Measurements from ENCODE around the gene SLFNL1. TPM values are rescaled to one million over a fixed set of nuclear protein-coding genes. Genes with fewer than 3 reads are reported as not detected.

Gene SLFNL1
- total and polyA plus RNA-seq, 2 experiments from 2014 or later: 0.11 to 0.21 TPM

- no peaks in the 10 kb centered on the region for H3K79me2 ChIP-seq (ENCODE audit: insufficient read depth)
- TF ChIP-seq EZH2 (IDR thresholded peaks at IDR 0.05; ENCODE audit: insufficient read depth, poor library complexity, severe bottlenecking) (no peak), EZH2phosphoT487 (IDR thresholded peaks at IDR 0.05; ENCODE audit: insufficient read depth, low read depth) (no peak)
- no peaks in the 10 kb centered on the region for H3K9me3 ChIP-seq (ENCODE audit: low read depth)
- H3K9me2 ChIP-seq (ENCODE audit: insufficient read depth): no peaks in the 10 kb centered on the region
- no peaks in the 10 kb centered on the region for H3K4me1 ChIP-seq (ENCODE audit: insufficient read depth)
- in situ Hi-C loops (cut with MboI): no loop called here
- no peaks in the 10 kb centered on the region for H3K27me3 ChIP-seq (replicated peaks; ENCODE audit: insufficient read depth)
- H3K9ac ChIP-seq: no peak overlapping the region
- H4K20me1 ChIP-seq (ENCODE audit: insufficient read depth): no peaks in the 10 kb centered on the region
- H3K27ac ChIP-seq: no peak overlapping the region
- no peak overlapping the region for H3K4me2 ChIP-seq (ENCODE audit: unreplicated experiment)
- no peak overlapping the region for H3K4me3 ChIP-seq
- H3F3A ChIP-seq (ENCODE audit: insufficient read depth): no peaks in the 10 kb centered on the region
- no peaks in the 10 kb centered on the region for H3K36me3 ChIP-seq (ENCODE audit: low read depth)
- no peak overlapping the region for H2AFZ ChIP-seq
- no peak for DNase-seq
- WGBS, 2 experiments (ENCODE audit: low coverage in 1 of 2, low lambda C conversion rate in 2 of 2, missing lambda C conversion rate in 2 of 2): 36 to 39% methylated on average over 2 of the region's 2 CpGs
These were observed 3.4 kb upstream of the SLFNL1 start for GRCh38 chr1:41024953-41025352.

GRCh38 chr1:41023279-41023990 is 1.9 kb upstream of the SLFNL1 start:
- in situ Hi-C loops (cut with MboI): no loop called here
- H3K27me3 ChIP-seq (replicated peaks; ENCODE audit: insufficient read depth): no peaks in the 10 kb centered on the region
- H3K4me1 ChIP-seq (ENCODE audit: insufficient read depth): no peaks in the 10 kb centered on the region
- 86 to 89% methylated on average over 5 of the region's 5 CpGs for WGBS, 2 experiments (ENCODE audit: low coverage in 1 of 2, low lambda C conversion rate in 2 of 2, missing lambda C conversion rate in 2 of 2)
- H3K4me3 ChIP-seq: no peak overlapping the region
- H3K36me3 ChIP-seq (ENCODE audit: low read depth): no peaks in the 10 kb centered on the region
- no peak overlapping the region for H3K4me2 ChIP-seq (ENCODE audit: unreplicated experiment)
- no peaks in the 10 kb centered on the region for H3K9me2 ChIP-seq (ENCODE audit: insufficient read depth)
- H3K9me3 ChIP-seq (ENCODE audit: low read depth): no peaks in the 10 kb centered on the region
- no peaks in the 10 kb centered on the region for H3F3A ChIP-seq (ENCODE audit: insufficient read depth)
- H4K20me1 ChIP-seq (ENCODE audit: insufficient read depth): no peaks in the 10 kb centered on the region
- DNase-seq: peak; percentile 51
- TF ChIP-seq EZH2phosphoT487 (IDR thresholded peaks at IDR 0.05; ENCODE audit: insufficient read depth, low read depth): no peak
- TF ChIP-seq EZH2 (IDR thresholded peaks at IDR 0.05; ENCODE audit: insufficient read depth, poor library complexity, severe bottlenecking): no peak
- H3K79me2 ChIP-seq (ENCODE audit: insufficient read depth): no peaks in the 10 kb centered on the region
- no peak overlapping the region for H2AFZ ChIP-seq
- H3K9ac ChIP-seq: no peak overlapping the region
- no peak overlapping the region for H3K27ac ChIP-seq

- Histone ChIP-seq H3K9me3 (ENCODE audit: low read depth) (no peaks in the 10 kb centered on the region), H3K36me3 (ENCODE audit: low read depth) (no peaks in the 10 kb centered on the region), H3K27ac (no peak overlapping the region), H3K79me2 (ENCODE audit: insufficient read depth) (no peaks in the 10 kb centered on the region), H3K4me3 (no peak overlapping the region), H3K27me3 (replicated peaks; ENCODE audit: insufficient read depth) (no peaks in the 10 kb centered on the region), H2AFZ (no peak overlapping the region), H3K4me1 (ENCODE audit: insufficient read depth) (no peaks in the 10 kb centered on the region), H4K20me1 (ENCODE audit: insufficient read depth) (no peaks in the 10 kb centered on the region), H3F3A (ENCODE audit: insufficient read depth) (no peaks in the 10 kb centered on the region), H3K4me2 (ENCODE audit: unreplicated experiment) (no peak overlapping the region), H3K9me2 (ENCODE audit: insufficient read depth) (no peaks in the 10 kb centered on the region), H3K9ac (no peak overlapping the region)
- 95 to 98% methylated on average over 9 to 10 of the region's 10 CpGs for WGBS, 2 experiments (ENCODE audit: low coverage in 1 of 2, low lambda C conversion rate in 2 of 2, missing lambda C conversion rate in 2 of 2)
- DNase-seq: no peak
- in situ Hi-C loops (cut with MboI): no loop called here
- no peak for TF ChIP-seq EZH2phosphoT487 (IDR thresholded peaks at IDR 0.05; ENCODE audit: insufficient read depth, low read depth)
- no peak for TF ChIP-seq EZH2 (IDR thresholded peaks at IDR 0.05; ENCODE audit: insufficient read depth, poor library complexity, severe bottlenecking)
These were observed 899 bp upstream of the SLFNL1 start for GRCh38 chr1:41022424-41022823.

GRCh38 chr1:41020654-41021053 is 871 bp downstream of the SLFNL1 start:
- H3K36me3 ChIP-seq (ENCODE audit: low read depth): no peaks in the 10 kb centered on the region
- H3K4me3 ChIP-seq: no peak overlapping the region
- no peaks in the 10 kb centered on the region for H3K9me3 ChIP-seq (ENCODE audit: low read depth)
- no peak overlapping the region for H3K27ac ChIP-seq
- H4K20me1 ChIP-seq (ENCODE audit: insufficient read depth): no peaks in the 10 kb centered on the region
- no peaks in the 10 kb centered on the region for H3K27me3 ChIP-seq (replicated peaks; ENCODE audit: insufficient read depth)
- TF ChIP-seq EZH2 (IDR thresholded peaks at IDR 0.05; ENCODE audit: insufficient read depth, poor library complexity, severe bottlenecking) (no peak), EZH2phosphoT487 (IDR thresholded peaks at IDR 0.05; ENCODE audit: insufficient read depth, low read depth) (no peak)
- WGBS, 2 experiments (ENCODE audit: low coverage in 1 of 2, low lambda C conversion rate in 2 of 2, missing lambda C conversion rate in 2 of 2): 33 to 48% methylated on average over 3 of the region's 3 CpGs
- no peak overlapping the region for H3K4me2 ChIP-seq (ENCODE audit: unreplicated experiment)
- H2AFZ ChIP-seq: no peak overlapping the region
- no peak overlapping the region for H3K9ac ChIP-seq
- in situ Hi-C loops (cut with MboI): no loop called here
- no peak for DNase-seq
- H3F3A ChIP-seq (ENCODE audit: insufficient read depth): no peaks in the 10 kb centered on the region
- H3K9me2 ChIP-seq (ENCODE audit: insufficient read depth): no peaks in the 10 kb centered on the region
- no peaks in the 10 kb centered on the region for H3K79me2 ChIP-seq (ENCODE audit: insufficient read depth)
- no peaks in the 10 kb centered on the region for H3K4me1 ChIP-seq (ENCODE audit: insufficient read depth)
